IMR-90 (cell line): ENCODE data around the gene FBLN7. TPM values are rescaled to one million over a fixed set of nuclear protein-coding genes. Genes with fewer than 3 reads are reported as not detected.

Source experiments
- ATAC-seq: fragments of 200-7000 bp; cut with Tn5 transposase; 2 replicates; pipeline ENCODE4 v1.9.1; 2020; ENCODE audit warnings: low read depth, mild to moderate bottlenecking, moderate library complexity
- BruUV-seq: library from RNA; stranded (reverse); fragments of 400-500 nt; replicated peaks from 2 replicates; lab custom pipeline; 2021; lab: Mats Ljungman, UMichigan
- CTCF ChIA-PET: fragments of 300-600 bp; formaldehyde crosslinking; extraction: SDS; loops from one replicate; lab custom pipeline; 2021; ENCODE audit warnings: antibody characterized with exemption; lab: Yijun Ruan, JAX
- POLR2A ChIA-PET: fragments of 300-600 bp; sonication (Branson Sonifier 250); formaldehyde crosslinking; loops from one replicate; lab custom pipeline; 2022; ENCODE audit warnings: antibody characterized with exemption; ENCODE audit not compliant: unreplicated experiment; lab: Charles Lee
- DNase-seq: peaks from one replicate; pipeline ENCODE4 v3.0.0; 2013
- H2AFZ ChIP-seq: replicated peaks from 2 replicates; pipeline ENCODE3; 2013; ENCODE audit warnings: low read length, mild to moderate bottlenecking; ENCODE audit not compliant: poor library complexity
- H2AK5ac ChIP-seq: 2 replicates; pipeline ENCODE4 v1.6.1; 2013; ENCODE audit warnings: low read depth, low read length, inconsistent platforms
- H2AK9ac ChIP-seq: replicated peaks from 2 replicates; pipeline ENCODE3; 2013; ENCODE audit warnings: mild to moderate bottlenecking, low read depth, low read length, moderate library complexity; ENCODE audit not compliant: poor library complexity
- H2BK120ac ChIP-seq: 2 replicates; pipeline ENCODE4 v1.6.1; 2013; ENCODE audit warnings: low read depth, low read length, inconsistent platforms
- H2BK15ac ChIP-seq: 3 replicates; pipeline ENCODE4 v1.6.1; 2013; ENCODE audit warnings: low read depth, low read length, inconsistent platforms
- H2BK20ac ChIP-seq: 2 replicates; pipeline ENCODE4 v1.6.1; 2013; ENCODE audit warnings: low read depth, mild to moderate bottlenecking, inconsistent platforms, low read length, moderate library complexity
- H2BK5ac ChIP-seq: 2 replicates; pipeline ENCODE4 v1.6.1; 2013; ENCODE audit warnings: mild to moderate bottlenecking, low read depth, low read length, inconsistent platforms; ENCODE audit not compliant: poor library complexity, severe bottlenecking
- H3K14ac ChIP-seq: replicated peaks from 2 replicates; pipeline ENCODE4 v1.6.1; 2013; ENCODE audit warnings: low read depth, low read length, inconsistent platforms
- H3K18ac ChIP-seq: 2 replicates; pipeline ENCODE4 v1.6.1; 2013; ENCODE audit warnings: low read depth, low read length, control low read depth
- H3K23ac ChIP-seq: 2 replicates; pipeline ENCODE4 v1.6.1; 2013; ENCODE audit warnings: low read depth, low read length, inconsistent platforms
- H3K27ac ChIP-seq: 2 replicates; pipeline ENCODE4 v1.5.1; 2013; ENCODE audit warnings: mild to moderate bottlenecking, control low read depth, low read length; ENCODE audit not compliant: insufficient read depth
- H3K27me3 ChIP-seq: 2 replicates; pipeline ENCODE4 v1.6.1; 2013; ENCODE audit warnings: low read length; ENCODE audit not compliant: control insufficient read depth, insufficient read depth
- H3K36me3 ChIP-seq: 2 replicates; pipeline ENCODE4 v1.6.1; 2013; ENCODE audit warnings: low read length, mixed read lengths; ENCODE audit not compliant: control insufficient read depth, insufficient read depth
- H3K4ac ChIP-seq: 2 replicates; pipeline ENCODE4 v1.6.1; 2013; ENCODE audit warnings: low read depth, low read length, inconsistent platforms
- H3K4me1 ChIP-seq: 2 replicates; pipeline ENCODE4 v1.6.1; 2013; ENCODE audit warnings: low read length, mixed read lengths; ENCODE audit not compliant: control insufficient read depth, insufficient read depth
- H3K4me2 ChIP-seq: 2 replicates; pipeline ENCODE4 v1.6.1; 2013; ENCODE audit warnings: low read depth, mild to moderate bottlenecking, control low read depth, low read length, moderate library complexity
- H3K4me3 ChIP-seq: 2 replicates; pipeline ENCODE4 v1.5.1; 2013; ENCODE audit warnings: low read depth, mild to moderate bottlenecking, control low read depth, low read length, moderate library complexity; ENCODE audit not compliant: insufficient read depth
- H3K56ac ChIP-seq: 2 replicates; pipeline ENCODE4 v1.6.1; 2013; ENCODE audit warnings: low read length, inconsistent platforms; ENCODE audit not compliant: insufficient read depth; ENCODE audit errors: extremely low read depth
- H3K79me1 ChIP-seq, 2 experiments: 2 replicates each; pipeline ENCODE4 v1.6.1; 2013; ENCODE audit warnings: low read length in 2 of 2, inconsistent platforms in 1 of 2, low read depth in 1 of 2
- H3K9ac ChIP-seq: 2 replicates; pipeline ENCODE4 v1.6.1; 2013; ENCODE audit warnings: low read depth, low read length, control low read depth
- H3K9me1 ChIP-seq: 2 replicates; pipeline ENCODE4 v1.6.1; 2013; ENCODE audit warnings: low read length, inconsistent platforms; ENCODE audit not compliant: insufficient read depth
- H3K9me3 ChIP-seq: 2 replicates; pipeline ENCODE4 v1.6.1; 2013; ENCODE audit warnings: low read length; ENCODE audit not compliant: control insufficient read depth, insufficient read depth
- H4K20me1 ChIP-seq: 2 replicates; pipeline ENCODE4 v1.6.1; 2013; ENCODE audit warnings: low read length, inconsistent platforms; ENCODE audit not compliant: insufficient read depth
- H4K5ac ChIP-seq: 2 replicates; pipeline ENCODE4 v1.6.1; 2013; ENCODE audit warnings: mild to moderate bottlenecking, low read depth, low read length, control low read depth
- H4K8ac ChIP-seq, 2 experiments: 2 replicates each; pipeline ENCODE4 v1.6.1; 2013; ENCODE audit warnings: low read depth in 2 of 2, low read length in 2 of 2, control low read depth in 1 of 2, inconsistent platforms in 1 of 2
- H4K91ac ChIP-seq: 2 replicates; pipeline ENCODE4 v1.6.1; 2013; ENCODE audit warnings: low read depth, low read length, inconsistent platforms; ENCODE audit not compliant: insufficient read depth
- BHLHE40 ChIP-seq: fragments of 150-350 bp; IDR thresholded peaks from 2 replicates; pipeline ENCODE4 v1.6.1; 2016; ENCODE audit warnings: mild to moderate bottlenecking, low read depth, low read length
- CEBPB ChIP-seq: IDR thresholded peaks from 2 replicates; pipeline ENCODE4 v1.6.1; 2012; ENCODE audit warnings: low read depth, low read length, improper control_type of control experiment
- CHD1 ChIP-seq: IDR thresholded peaks from 2 replicates; pipeline ENCODE4 v1.6.1; 2012; ENCODE audit warnings: low read depth, low read length, improper control_type of control experiment
- ELK1 ChIP-seq: fragments of 150-350 bp; IDR thresholded peaks from 2 replicates; pipeline ENCODE4 v1.6.1; 2016; ENCODE audit warnings: low read depth, mild to moderate bottlenecking, low read length, moderate library complexity, borderline replicate concordance
- FOS ChIP-seq: fragments of 150-350 bp; IDR thresholded peaks from 2 replicates; pipeline ENCODE4 v1.6.1; 2016; ENCODE audit warnings: low read depth, low read length
- MAFK ChIP-seq: IDR thresholded peaks from 2 replicates; pipeline ENCODE4 v1.6.1; 2012; ENCODE audit warnings: low read depth, low read length, improper control_type of control experiment
- MAZ ChIP-seq: IDR thresholded peaks from 2 replicates; pipeline ENCODE4 v1.6.1; 2012; ENCODE audit warnings: low read depth, mild to moderate bottlenecking, low read length, improper control_type of control experiment, moderate library complexity, borderline replicate concordance
- MXI1 ChIP-seq: IDR thresholded peaks from 2 replicates; pipeline ENCODE4 v1.6.1; 2012; ENCODE audit warnings: low read depth, mild to moderate bottlenecking, low read length, moderate library complexity, borderline replicate concordance
- NFE2L2 ChIP-seq: fragments of 150-350 bp; IDR thresholded peaks from 2 replicates; pipeline ENCODE4 v1.6.1; 2016; ENCODE audit warnings: low read depth, mild to moderate bottlenecking, low read length
- POLR2A ChIP-seq: IDR thresholded peaks from 2 replicates; pipeline ENCODE4 v1.6.1; 2012; ENCODE audit warnings: mild to moderate bottlenecking, low read depth, low read length
- RFX5 ChIP-seq: IDR thresholded peaks from 2 replicates; pipeline ENCODE4 v1.8.0; 2012; ENCODE audit warnings: low read depth, mild to moderate bottlenecking, low read length, moderate library complexity
- SMC3 ChIP-seq: fragments of 150-350 bp; IDR thresholded peaks from 2 replicates; pipeline ENCODE4 v1.6.1; 2016; ENCODE audit warnings: low read depth, mild to moderate bottlenecking, antibody characterized with exemption, low read length, moderate library complexity
- WGBS, 2 experiments: methylation state at CpG; one replicate each; pipeline versions ENCODE4 v1.1.5 to v1.1.7; 2013; ENCODE audit warnings: missing lambda C conversion rate in 2 of 2; ENCODE audit not compliant: insufficient read length in 1 of 2; ENCODE audit errors: extremely low coverage in 2 of 2; 5-methylcytosine and 5-hydroxymethylcytosine counted together
- dilution Hi-C: fragments of 300-500 bp; cut with HindIII; formaldehyde crosslinking; loops from one replicate; pipeline ENCODE4 v1.14.3; 2018; ENCODE audit warnings: low sequenced_read_pairs; ENCODE audit not compliant: unreplicated experiment
- in situ Hi-C: fragments of 300-500 bp; cut with MboI; formaldehyde crosslinking; loops from 3 replicates; pipeline ENCODE4 v1.14.3; 2019; ENCODE audit warnings: low sequenced_read_pairs, inconsistent platforms, mixed read lengths
- intact Hi-C: fragments of 100-400 bp; cut with micrococcal nuclease; formaldehyde crosslinking; loops from 2 replicates; pipeline ENCODE4 v1.10.0; 2022
- polyA plus RNA-seq, 3 experiments: library from polyadenylated mRNA; depleted of rRNA; stranded (reverse); fragments of >200 nt; gene quantifications; 2 replicates each; pipeline ENCODE4 v1.2.3, GENCODE V29; 2012; ENCODE audit warnings: low replicate concordance in 1 of 3
- total RNA-seq: library from RNA; depleted of rRNA; stranded (reverse); fragments of >200 nt; gene quantifications from 2 replicates; pipeline ENCODE4 v1.2.3, GENCODE V29; 2012
- TF ChIP-seq, protein P1 (sequence below): conservative IDR thresholded peaks from 2 replicates; pipeline ENCODE4 v1.5.1; 2012; ENCODE audit warnings: mild to moderate bottlenecking, low read depth, low read length, improper control_type of control experiment
- TF ChIP-seq, protein P2 (sequence below): fragments of 150-350 bp; IDR thresholded peaks from 2 replicates; pipeline ENCODE4 v1.6.1; 2017; ENCODE audit warnings: mild to moderate bottlenecking, antibody characterized with exemption, low read length, low read depth

FBLN7 gene
- total and polyA plus RNA-seq, 2 of the 4 experiments (the other 2 are of a cell fraction) = 0.18 to 1.2 TPM

- Histone ChIP-seq H2AK5ac (no peak overlapping the region), H3K27ac (no peak overlapping the region), H3K4me1 (0 out of 2 replicates have a peak, but pooled peaks cover 2% of the 10 kb centered on the region), H3K9me3 (no peaks in the 10 kb centered on the region), H3K9me1 (0 out of 2 replicates have a peak, but pooled peaks cover 3% of the 10 kb centered on the region), H2BK20ac (no peak overlapping the region), H3K4ac (no peak overlapping the region), H2AFZ (no peak overlapping the region), H2BK120ac (no peak overlapping the region), H3K56ac (no peak overlapping the region), H4K5ac (no peak overlapping the region), H2BK5ac (no peak overlapping the region), H3K79me1 (peaks cover 8 to 18% of the 10 kb centered on the region in 2 experiments; a peak in 2 of 4 replicates), H4K20me1 (no peaks in the 10 kb centered on the region), H3K36me3 (peaks cover 21% of the 10 kb centered on the region), H3K27me3 (no peaks in the 10 kb centered on the region), H3K9ac (no peak overlapping the region), H4K8ac (no peak overlapping the region), H3K23ac (no peak overlapping the region), H3K14ac (no peak overlapping the region), H3K18ac (no peak overlapping the region), H3K4me3 (no peak overlapping the region), H2AK9ac (no peak overlapping the region), H3K4me2 (no peak overlapping the region), H4K91ac (no peak overlapping the region), H2BK15ac (no peak overlapping the region)
- intact Hi-C loops (no loop called here), in situ Hi-C loops (no loop called here), dilution Hi-C loops (no loop called here)
- ATAC-seq (no peak), DNase-seq (no peak)
- ChIA-PET POLR2A (no interaction called here), CTCF (no interaction called here)
- no CpG with 5 or more reads among the region's 1 CpG for WGBS, 2 experiments
- TF ChIP-seq ELK1 (no peak), MAFK (no peak), MAZ (no peak), BHLHE40 (no peak), MXI1 (no peak), POLR2A (no peak), SMC3 (no peak), RFX5 (no peak), CHD1 (no peak), NFE2L2 (no peak), FOS (no peak), CEBPB (no peak)
- TF ChIP-seq, protein P1, sequence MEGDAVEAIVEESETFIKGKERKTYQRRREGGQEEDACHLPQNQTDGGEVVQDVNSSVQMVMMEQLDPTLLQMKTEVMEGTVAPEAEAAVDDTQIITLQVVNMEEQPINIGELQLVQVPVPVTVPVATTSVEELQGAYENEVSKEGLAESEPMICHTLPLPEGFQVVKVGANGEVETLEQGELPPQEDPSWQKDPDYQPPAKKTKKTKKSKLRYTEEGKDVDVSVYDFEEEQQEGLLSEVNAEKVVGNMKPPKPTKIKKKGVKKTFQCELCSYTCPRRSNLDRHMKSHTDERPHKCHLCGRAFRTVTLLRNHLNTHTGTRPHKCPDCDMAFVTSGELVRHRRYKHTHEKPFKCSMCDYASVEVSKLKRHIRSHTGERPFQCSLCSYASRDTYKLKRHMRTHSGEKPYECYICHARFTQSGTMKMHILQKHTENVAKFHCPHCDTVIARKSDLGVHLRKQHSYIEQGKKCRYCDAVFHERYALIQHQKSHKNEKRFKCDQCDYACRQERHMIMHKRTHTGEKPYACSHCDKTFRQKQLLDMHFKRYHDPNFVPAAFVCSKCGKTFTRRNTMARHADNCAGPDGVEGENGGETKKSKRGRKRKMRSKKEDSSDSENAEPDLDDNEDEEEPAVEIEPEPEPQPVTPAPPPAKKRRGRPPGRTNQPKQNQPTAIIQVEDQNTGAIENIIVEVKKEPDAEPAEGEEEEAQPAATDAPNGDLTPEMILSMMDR = no peak
- TF ChIP-seq, protein P2, sequence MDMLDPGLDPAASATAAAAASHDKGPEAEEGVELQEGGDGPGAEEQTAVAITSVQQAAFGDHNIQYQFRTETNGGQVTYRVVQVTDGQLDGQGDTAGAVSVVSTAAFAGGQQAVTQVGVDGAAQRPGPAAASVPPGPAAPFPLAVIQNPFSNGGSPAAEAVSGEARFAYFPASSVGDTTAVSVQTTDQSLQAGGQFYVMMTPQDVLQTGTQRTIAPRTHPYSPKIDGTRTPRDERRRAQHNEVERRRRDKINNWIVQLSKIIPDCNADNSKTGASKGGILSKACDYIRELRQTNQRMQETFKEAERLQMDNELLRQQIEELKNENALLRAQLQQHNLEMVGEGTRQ = no peak
- BruUV-seq = no TSS peak
Observed at GRCh38 chr2:112108178-112108832, 29.9 kb upstream of the FBLN7 start.
